SK-N-SH treated with all-trans-retinoic acid at 6 μM for 48 hours (cell line): ENCODE data around the gene MBOAT7.

Experiments used
- ATAC-seq: fragments of 200-7000 bp; cut with Tn5 transposase; 3 replicates; pipeline ENCODE4 v1.9.1; 2020; ENCODE audit warnings: mild to moderate bottlenecking, moderate library complexity
- ARNTL ChIP-seq: fragments of 450-650 bp; formaldehyde crosslinking; IDR thresholded peaks from 2 replicates; pipeline ENCODE4 v1.5.0; 2020; ENCODE audit warnings: low read depth, mild to moderate bottlenecking, moderate library complexity, borderline replicate concordance
- BACH2 ChIP-seq: fragments of 250-450 bp; sonication (Bioruptor Pico); IDR thresholded peaks from 2 replicates; pipeline ENCODE4 v1.9.0; 2021; ENCODE audit warnings: mild to moderate bottlenecking, borderline replicate concordance
- CSDC2 ChIP-seq: fragments of 250-450 bp; sonication (Bioruptor Pico); IDR thresholded peaks from 2 replicates; pipeline ENCODE4 v1.5.0; 2020; ENCODE audit warnings: mild to moderate bottlenecking, moderate library complexity
- ESRRG ChIP-seq: fragments of 250-450 bp; sonication (Bioruptor Pico); IDR thresholded peaks from 2 replicates; pipeline ENCODE4 v1.6.1; 2021; ENCODE audit warnings: mild to moderate bottlenecking
- GLIS3 ChIP-seq: fragments of 250-450 bp; sonication (Bioruptor Pico); IDR thresholded peaks from 2 replicates; pipeline ENCODE4 v1.5.0; 2020; ENCODE audit warnings: mild to moderate bottlenecking, moderate library complexity
- ISL1 ChIP-seq: fragments of 250-450 bp; sonication (Bioruptor Pico); IDR thresholded peaks from 2 replicates; pipeline ENCODE4 v2.1.2; 2022; ENCODE audit warnings: mild to moderate bottlenecking, moderate library complexity
- OSR1 ChIP-seq: fragments of 250-450 bp; sonication (Bioruptor Pico); IDR thresholded peaks from 2 replicates; pipeline ENCODE4 v1.8.0; 2022; ENCODE audit warnings: moderate library complexity, mild to moderate bottlenecking, inconsistent platforms
- PATZ1 ChIP-seq: fragments of 250-450 bp; sonication (Bioruptor Pico); IDR thresholded peaks from 2 replicates; pipeline ENCODE4 v1.8.0; 2020; ENCODE audit warnings: mild to moderate bottlenecking, moderate library complexity, borderline replicate concordance
- PPARA ChIP-seq: fragments of 250-450 bp; sonication (Bioruptor Pico); IDR thresholded peaks from 2 replicates; pipeline ENCODE4 v1.5.0; 2020; ENCODE audit warnings: mild to moderate bottlenecking, borderline replicate concordance
- RARB ChIP-seq: fragments of 250-450 bp; sonication (Bioruptor Pico); IDR thresholded peaks from 2 replicates; pipeline ENCODE4 v1.8.0; 2021; ENCODE audit warnings: mild to moderate bottlenecking, moderate library complexity
- SNAI2 ChIP-seq: fragments of 250-450 bp; sonication (Bioruptor Pico); IDR thresholded peaks from 2 replicates; pipeline ENCODE4 v1.5.0; 2020; ENCODE audit warnings: mild to moderate bottlenecking, moderate library complexity
- TCF4 ChIP-seq: fragments of 250-450 bp; sonication (Bioruptor Pico); IDR thresholded peaks from 2 replicates; pipeline ENCODE4 v1.8.0; 2021; ENCODE audit warnings: mild to moderate bottlenecking, moderate library complexity, borderline replicate concordance
- TOX ChIP-seq: fragments of 250-450 bp; sonication (Bioruptor Pico); IDR thresholded peaks from 2 replicates; pipeline ENCODE4 v1.8.0; 2021; ENCODE audit warnings: mild to moderate bottlenecking, moderate library complexity, borderline replicate concordance
- ZC3H10 ChIP-seq: fragments of 250-450 bp; sonication (Bioruptor Pico); IDR thresholded peaks from 2 replicates; pipeline ENCODE4 v1.5.1; 2021; ENCODE audit warnings: mild to moderate bottlenecking, moderate library complexity
- ZFP3 ChIP-seq: fragments of 250-450 bp; sonication (Bioruptor Pico); IDR thresholded peaks from 2 replicates; pipeline ENCODE4 v1.5.0; 2020; ENCODE audit warnings: mild to moderate bottlenecking, moderate library complexity
- ZFP30 ChIP-seq: fragments of 450-650 bp; formaldehyde crosslinking; IDR thresholded peaks from 2 replicates; pipeline ENCODE4 v1.5.0; 2022; ENCODE audit warnings: mild to moderate bottlenecking, moderate library complexity
- ZNF565 ChIP-seq: fragments of 450-650 bp; formaldehyde crosslinking; conservative IDR thresholded peaks from 2 replicates; pipeline ENCODE4 v1.5.0; 2020; ENCODE audit warnings: low read depth, mild to moderate bottlenecking, moderate library complexity
- ZNF70 ChIP-seq: fragments of 450-650 bp; formaldehyde crosslinking; IDR thresholded peaks from 2 replicates; pipeline ENCODE4 v1.5.0; 2020; ENCODE audit warnings: mild to moderate bottlenecking, moderate library complexity
- ZNF8 ChIP-seq: fragments of 450-650 bp; formaldehyde crosslinking; IDR thresholded peaks from 2 replicates; pipeline ENCODE4 v1.5.0; 2020; ENCODE audit warnings: mild to moderate bottlenecking, moderate library complexity
- TF ChIP-seq, protein P1 (sequence below): fragments of 250-450 bp; sonication (Bioruptor Pico); IDR thresholded peaks from 2 replicates; pipeline ENCODE4 v1.5.0; 2020; ENCODE audit warnings: mild to moderate bottlenecking, moderate library complexity
- TF ChIP-seq, protein P2 (sequence below): fragments of 250-450 bp; sonication (Bioruptor Pico); IDR thresholded peaks from 2 replicates; pipeline ENCODE4 v1.5.1; 2021; ENCODE audit warnings: mild to moderate bottlenecking, moderate library complexity
- TF ChIP-seq, protein P3 (sequence below): fragments of 250-450 bp; sonication (Bioruptor Pico); IDR thresholded peaks from 2 replicates; pipeline ENCODE4 v1.5.1; 2020; ENCODE audit warnings: low read depth, mild to moderate bottlenecking, moderate library complexity

The MBOAT7 gene

DNA sequence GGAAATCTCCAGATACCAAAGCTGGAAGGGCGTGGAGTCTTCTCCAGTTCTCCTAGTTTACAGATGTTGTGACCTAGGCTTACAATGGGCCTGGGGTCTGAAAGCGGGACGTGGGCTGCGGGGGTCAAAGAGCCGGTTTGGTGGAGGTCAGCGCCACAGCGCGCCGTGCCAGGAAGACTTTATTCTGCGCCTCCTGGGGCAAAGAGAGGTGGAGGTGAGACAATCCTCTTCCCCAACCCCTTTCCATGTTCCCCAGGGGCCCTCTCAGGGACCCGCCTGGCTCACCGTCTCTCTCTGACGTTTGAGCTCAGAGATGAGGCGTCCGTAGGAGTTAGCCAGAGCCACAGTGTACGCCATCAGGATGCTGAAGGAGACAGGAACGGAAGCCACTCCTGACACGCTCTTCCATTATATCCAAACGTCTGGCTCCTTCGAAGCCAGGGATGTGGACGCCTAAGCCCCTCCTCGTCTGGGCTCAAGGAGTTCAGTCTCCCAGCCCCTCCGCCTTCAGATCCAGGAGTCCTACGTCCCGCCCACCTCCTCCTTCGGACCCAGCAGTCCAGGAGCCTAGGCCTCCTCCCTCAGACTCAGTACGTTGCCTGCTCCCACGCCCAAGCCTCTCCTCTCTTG, 29.1 kb downstream of the MBOAT7 start:
- TF ChIP-seq TCF4 (CRISPR knock-in tag) = no peak
- no peak for TF ChIP-seq RARB (CRISPR knock-in tag)
- TF ChIP-seq ZNF8 (CRISPR knock-in tag) = no peak
- TF ChIP-seq ESRRG (CRISPR knock-in tag) = no peak
- no peak for TF ChIP-seq TOX (CRISPR knock-in tag)
- TF ChIP-seq, protein P1, sequence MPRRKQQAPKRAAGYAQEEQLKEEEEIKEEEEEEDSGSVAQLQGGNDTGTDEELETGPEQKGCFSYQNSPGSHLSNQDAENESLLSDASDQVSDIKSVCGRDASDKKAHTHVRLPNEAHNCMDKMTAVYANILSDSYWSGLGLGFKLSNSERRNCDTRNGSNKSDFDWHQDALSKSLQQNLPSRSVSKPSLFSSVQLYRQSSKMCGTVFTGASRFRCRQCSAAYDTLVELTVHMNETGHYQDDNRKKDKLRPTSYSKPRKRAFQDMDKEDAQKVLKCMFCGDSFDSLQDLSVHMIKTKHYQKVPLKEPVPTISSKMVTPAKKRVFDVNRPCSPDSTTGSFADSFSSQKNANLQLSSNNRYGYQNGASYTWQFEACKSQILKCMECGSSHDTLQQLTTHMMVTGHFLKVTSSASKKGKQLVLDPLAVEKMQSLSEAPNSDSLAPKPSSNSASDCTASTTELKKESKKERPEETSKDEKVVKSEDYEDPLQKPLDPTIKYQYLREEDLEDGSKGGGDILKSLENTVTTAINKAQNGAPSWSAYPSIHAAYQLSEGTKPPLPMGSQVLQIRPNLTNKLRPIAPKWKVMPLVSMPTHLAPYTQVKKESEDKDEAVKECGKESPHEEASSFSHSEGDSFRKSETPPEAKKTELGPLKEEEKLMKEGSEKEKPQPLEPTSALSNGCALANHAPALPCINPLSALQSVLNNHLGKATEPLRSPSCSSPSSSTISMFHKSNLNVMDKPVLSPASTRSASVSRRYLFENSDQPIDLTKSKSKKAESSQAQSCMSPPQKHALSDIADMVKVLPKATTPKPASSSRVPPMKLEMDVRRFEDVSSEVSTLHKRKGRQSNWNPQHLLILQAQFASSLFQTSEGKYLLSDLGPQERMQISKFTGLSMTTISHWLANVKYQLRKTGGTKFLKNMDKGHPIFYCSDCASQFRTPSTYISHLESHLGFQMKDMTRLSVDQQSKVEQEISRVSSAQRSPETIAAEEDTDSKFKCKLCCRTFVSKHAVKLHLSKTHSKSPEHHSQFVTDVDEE = no peak
- no peak for TF ChIP-seq CSDC2
- no peak for TF ChIP-seq PPARA
- TF ChIP-seq ARNTL (CRISPR knock-in tag) = no peak
- no peak for TF ChIP-seq ZNF565 (CRISPR knock-in tag)
- TF ChIP-seq, protein P2, sequence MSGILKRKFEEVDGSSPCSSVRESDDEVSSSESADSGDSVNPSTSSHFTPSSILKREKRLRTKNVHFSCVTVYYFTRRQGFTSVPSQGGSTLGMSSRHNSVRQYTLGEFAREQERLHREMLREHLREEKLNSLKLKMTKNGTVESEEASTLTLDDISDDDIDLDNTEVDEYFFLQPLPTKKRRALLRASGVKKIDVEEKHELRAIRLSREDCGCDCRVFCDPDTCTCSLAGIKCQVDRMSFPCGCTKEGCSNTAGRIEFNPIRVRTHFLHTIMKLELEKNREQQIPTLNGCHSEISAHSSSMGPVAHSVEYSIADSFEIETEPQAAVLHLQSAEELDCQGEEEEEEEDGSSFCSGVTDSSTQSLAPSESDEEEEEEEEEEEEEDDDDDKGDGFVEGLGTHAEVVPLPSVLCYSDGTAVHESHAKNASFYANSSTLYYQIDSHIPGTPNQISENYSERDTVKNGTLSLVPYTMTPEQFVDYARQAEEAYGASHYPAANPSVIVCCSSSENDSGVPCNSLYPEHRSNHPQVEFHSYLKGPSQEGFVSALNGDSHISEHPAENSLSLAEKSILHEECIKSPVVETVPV (CRISPR knock-in tag) = no peak
- no peak for TF ChIP-seq ZFP30
- ATAC-seq = peak; percentile 11

- ATAC-seq = peak; percentile 92
Measured at GRCh38 chr19:54159352-54160181, 29.8 kb downstream of the MBOAT7 start, which contains the start of gene LENG1. LENG1 (minus strand) TSS chr19:54159721; CDS start chr19:54159695, 26 bp downstream.

More at GRCh38 chr19:54159352-54160181, 29.8 kb downstream of the MBOAT7 start, which contains the start of gene LENG1:
- TF ChIP-seq TOX (CRISPR knock-in tag) = no peak
- TF ChIP-seq ZNF70 (CRISPR knock-in tag) = no peak
- no peak for TF ChIP-seq ZFP3
- no peak for TF ChIP-seq BACH2 (CRISPR knock-in tag)
- TF ChIP-seq, protein P3, sequence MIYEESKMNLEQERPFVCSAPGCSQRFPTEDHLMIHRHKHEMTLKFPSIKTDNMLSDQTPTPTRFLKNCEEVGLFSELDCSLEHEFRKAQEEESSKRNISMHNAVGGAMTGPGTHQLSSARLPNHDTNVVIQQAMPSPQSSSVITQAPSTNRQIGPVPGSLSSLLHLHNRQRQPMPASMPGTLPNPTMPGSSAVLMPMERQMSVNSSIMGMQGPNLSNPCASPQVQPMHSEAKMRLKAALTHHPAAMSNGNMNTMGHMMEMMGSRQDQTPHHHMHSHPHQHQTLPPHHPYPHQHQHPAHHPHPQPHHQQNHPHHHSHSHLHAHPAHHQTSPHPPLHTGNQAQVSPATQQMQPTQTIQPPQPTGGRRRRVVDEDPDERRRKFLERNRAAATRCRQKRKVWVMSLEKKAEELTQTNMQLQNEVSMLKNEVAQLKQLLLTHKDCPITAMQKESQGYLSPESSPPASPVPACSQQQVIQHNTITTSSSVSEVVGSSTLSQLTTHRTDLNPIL = no peak
- TF ChIP-seq PATZ1 (CRISPR knock-in tag) = no peak
- TF ChIP-seq ZC3H10 (CRISPR knock-in tag) = no peak
- TF ChIP-seq, protein P2 (CRISPR knock-in tag) = no peak
- no peak for TF ChIP-seq OSR1 (CRISPR knock-in tag)
- TF ChIP-seq SNAI2 (CRISPR knock-in tag) = no peak
- no peak for TF ChIP-seq ISL1 (CRISPR knock-in tag)
- TF ChIP-seq, protein P1 = no peak
- no peak for TF ChIP-seq TCF4 (CRISPR knock-in tag)
- TF ChIP-seq GLIS3 (CRISPR knock-in tag) = no peak
- TF ChIP-seq CSDC2 = no peak
- no peak for TF ChIP-seq ESRRG (CRISPR knock-in tag)
- no peak for TF ChIP-seq RARB (CRISPR knock-in tag)
- TF ChIP-seq ZNF565 (CRISPR knock-in tag) = no peak
